Bronchial epithelial cell (primary cell): ENCODE measurements around the gene ANKFN1. TPM values are rescaled to one million over a fixed set of nuclear protein-coding genes. Genes with fewer than 3 reads are reported as not detected.

Source experiments
- DNase-seq: peaks from one replicate; pipeline ENCODE4 v3.0.0-alpha.2; 2010; ENCODE audit warnings: low read depth
- FAIRE-seq: peaks from 2 replicates; lab custom pipeline; 2011; peaks lifted over from hg19 to GRCh38; lab: Jason Lieb, UNC
- H3K27me3 ChIP-seq: 2 replicates; pipeline ENCODE4 v1.5.1; 2011; ENCODE audit warnings: low read length; ENCODE audit not compliant: control insufficient read depth, insufficient read depth
- H3K36me3 ChIP-seq: 2 replicates; pipeline ENCODE4 v1.5.1; 2011; ENCODE audit warnings: low read length; ENCODE audit not compliant: control insufficient read depth, insufficient read depth
- H3K4me3 ChIP-seq: 2 replicates; pipeline ENCODE4 v1.5.1; 2011; ENCODE audit warnings: mild to moderate bottlenecking, low read depth, low read length, control low read depth
- CTCF ChIP-seq: IDR thresholded peaks from 2 replicates; pipeline ENCODE4 v1.5.1; 2011; ENCODE audit warnings: mild to moderate bottlenecking, moderate library complexity, low read length, control low read depth, inconsistent platforms; ENCODE audit not compliant: insufficient read depth, severe bottlenecking
- total RNA-seq: library from RNA; depleted of rRNA; stranded (reverse); fragments of >200 nt; gene quantifications from 2 replicates; pipeline ENCODE4 v1.2.1, GENCODE V29; 2014

Gene ANKFN1
- total RNA-seq, 1 donor from 2014 or later = under 0.01 TPM

- FAIRE-seq (no peak), DNase-seq (no peak)
- Histone ChIP-seq H3K27me3 (no peaks in the 10 kb centered on the region), H3K4me3 (no peak overlapping the region), H3K36me3 (no peaks in the 10 kb centered on the region)
- TF ChIP-seq CTCF = no peak
Measured at GRCh38 chr17:56217921-56218320, 64.6 kb downstream of the ANKFN1 start.

- TF ChIP-seq CTCF = no peak
- Histone ChIP-seq H3K27me3 (no peaks in the 10 kb centered on the region), H3K4me3 (no peak overlapping the region), H3K36me3 (no peaks in the 10 kb centered on the region)
- no peak for DNase-seq
- no peak for FAIRE-seq
Measured at GRCh38 chr17:56222255-56222654, 69.0 kb downstream of the ANKFN1 start.

DNA sequence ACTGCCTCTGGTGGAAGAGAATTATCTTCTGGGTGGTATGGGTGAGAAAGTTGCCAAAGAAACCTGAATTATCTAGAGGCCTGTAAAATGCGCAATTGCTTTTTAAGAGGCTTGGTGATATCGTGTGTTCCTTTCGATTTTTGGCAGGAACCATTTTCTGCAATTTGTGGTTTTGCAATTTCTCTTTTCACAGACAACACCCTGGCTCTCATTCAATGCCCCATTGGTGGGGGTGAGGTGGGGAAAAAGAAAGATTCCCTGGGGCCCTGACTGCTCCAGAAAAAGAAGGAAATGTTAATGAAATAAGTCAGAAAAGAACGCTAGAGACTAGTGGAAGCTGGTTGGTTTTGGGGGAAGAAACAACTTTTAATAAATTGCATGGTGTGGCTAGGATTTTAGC is 77.4 kb downstream of the ANKFN1 start:
- no peak for TF ChIP-seq CTCF
- Histone ChIP-seq H3K36me3 (no peaks in the 10 kb centered on the region), H3K4me3 (no peak overlapping the region), H3K27me3 (no peaks in the 10 kb centered on the region)
- DNase-seq (no peak), FAIRE-seq (no peak)

DNA sequence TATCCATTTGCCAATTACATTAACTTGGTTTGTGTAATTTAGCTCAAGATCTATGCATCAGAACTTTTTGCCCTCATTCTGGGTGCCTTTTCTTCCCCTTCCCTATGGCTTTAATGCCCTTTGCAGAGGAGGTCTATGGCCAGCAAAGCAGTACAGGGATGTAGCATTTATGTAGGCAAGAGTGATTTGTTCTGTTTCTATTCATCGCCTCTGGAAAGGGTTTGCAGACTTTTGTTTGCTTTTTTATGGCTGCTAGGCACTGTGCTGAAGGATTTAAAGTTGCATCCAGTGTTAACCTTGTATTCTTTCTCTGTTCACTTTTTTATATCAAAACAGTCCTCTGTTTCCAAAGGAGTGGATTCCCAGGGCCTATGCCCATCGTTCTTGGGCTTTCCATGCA is 78.0 kb downstream of the ANKFN1 start:
- Histone ChIP-seq H3K27me3 (no peaks in the 10 kb centered on the region), H3K36me3 (no peaks in the 10 kb centered on the region), H3K4me3 (no peak overlapping the region)
- TF ChIP-seq CTCF = no peak
- DNase-seq (no peak), FAIRE-seq (no peak)

DNA sequence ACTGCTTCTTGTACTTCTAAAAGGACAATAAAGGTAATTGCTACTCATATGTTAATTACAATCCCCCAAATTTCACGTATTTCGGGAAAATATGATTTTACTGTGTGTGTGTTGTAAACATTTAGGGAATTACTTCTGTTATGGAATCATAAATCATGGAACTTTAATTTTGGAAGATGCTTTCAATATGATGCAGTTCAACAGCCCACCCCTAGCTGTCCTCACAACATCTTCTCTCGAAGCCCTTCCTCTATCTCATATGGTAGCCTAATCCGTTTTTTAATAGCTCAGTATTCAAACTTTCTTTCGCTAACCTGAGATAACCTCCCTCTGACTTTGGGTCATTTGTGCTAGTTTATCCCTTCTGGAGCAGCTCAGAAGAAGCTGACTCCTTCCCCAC is 78.4 kb downstream of the ANKFN1 start:
- no peak overlapping the region for H3K4me3 ChIP-seq
- no peak for TF ChIP-seq CTCF
- no peak for FAIRE-seq
- no peaks in the 10 kb centered on the region for H3K36me3 ChIP-seq
- H3K27me3 ChIP-seq = no peaks in the 10 kb centered on the region
- DNase-seq = no peak

GRCh38 chr17:56244268-56244890 is 91.1 kb downstream of the ANKFN1 start:
- no peak for FAIRE-seq
- Histone ChIP-seq H3K4me3 (no peak overlapping the region), H3K36me3 (no peaks in the 10 kb centered on the region)

More at GRCh38 chr17:56244268-56244890, 91.1 kb downstream of the ANKFN1 start:
- no peaks in the 10 kb centered on the region for H3K27me3 ChIP-seq
- no peak for DNase-seq
- TF ChIP-seq CTCF = no peak
